ENCODE measurements around the gene GABRB3. TPM values are rescaled to one million over a fixed set of nuclear protein-coding genes. Genes with fewer than 3 reads are reported as not detected.

The GABRB3 gene
- total RNA-seq, 1 experiment from 2014 or later: 0.13 TPM

DNA sequence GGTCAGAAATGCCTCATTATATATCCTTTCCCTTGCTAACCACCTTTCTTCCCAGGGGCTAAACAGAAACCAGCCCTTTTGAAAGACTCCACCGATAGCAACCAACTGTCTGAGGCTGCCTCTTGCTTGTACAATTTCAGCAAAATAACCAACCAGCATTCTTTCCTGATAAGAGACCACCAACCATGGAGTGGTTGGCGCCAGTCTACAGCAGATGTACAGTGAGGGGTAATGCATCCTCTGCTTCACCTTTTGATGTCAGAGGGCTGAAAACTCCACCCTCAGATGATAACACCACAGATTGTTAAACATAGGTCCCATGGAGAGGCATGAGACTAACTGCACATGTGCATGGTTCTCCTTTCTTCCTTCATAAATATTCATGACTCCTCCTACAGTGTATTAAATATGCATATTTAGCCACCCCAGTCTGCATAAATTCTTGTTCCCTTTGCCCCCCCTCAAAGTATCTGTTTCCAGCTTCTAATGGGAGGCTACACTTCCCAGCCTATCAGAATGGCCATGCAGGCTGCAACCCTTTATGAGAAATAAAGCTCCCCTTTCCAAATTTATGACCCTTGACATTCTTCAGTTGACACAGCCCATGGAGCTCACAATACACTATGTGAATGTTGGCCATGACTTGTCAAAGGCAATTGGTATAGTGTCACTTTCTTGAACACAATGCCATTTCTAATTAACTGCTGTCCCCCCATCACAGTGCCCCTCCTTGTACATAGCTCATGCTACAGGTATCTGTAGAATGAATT is 48.3 kb downstream of the GABRB3 start:
- intact Hi-C loops (cut with micrococcal nuclease; ENCODE audit: unreplicated experiment): no loop called here
- TF ChIP-seq, protein P1, sequence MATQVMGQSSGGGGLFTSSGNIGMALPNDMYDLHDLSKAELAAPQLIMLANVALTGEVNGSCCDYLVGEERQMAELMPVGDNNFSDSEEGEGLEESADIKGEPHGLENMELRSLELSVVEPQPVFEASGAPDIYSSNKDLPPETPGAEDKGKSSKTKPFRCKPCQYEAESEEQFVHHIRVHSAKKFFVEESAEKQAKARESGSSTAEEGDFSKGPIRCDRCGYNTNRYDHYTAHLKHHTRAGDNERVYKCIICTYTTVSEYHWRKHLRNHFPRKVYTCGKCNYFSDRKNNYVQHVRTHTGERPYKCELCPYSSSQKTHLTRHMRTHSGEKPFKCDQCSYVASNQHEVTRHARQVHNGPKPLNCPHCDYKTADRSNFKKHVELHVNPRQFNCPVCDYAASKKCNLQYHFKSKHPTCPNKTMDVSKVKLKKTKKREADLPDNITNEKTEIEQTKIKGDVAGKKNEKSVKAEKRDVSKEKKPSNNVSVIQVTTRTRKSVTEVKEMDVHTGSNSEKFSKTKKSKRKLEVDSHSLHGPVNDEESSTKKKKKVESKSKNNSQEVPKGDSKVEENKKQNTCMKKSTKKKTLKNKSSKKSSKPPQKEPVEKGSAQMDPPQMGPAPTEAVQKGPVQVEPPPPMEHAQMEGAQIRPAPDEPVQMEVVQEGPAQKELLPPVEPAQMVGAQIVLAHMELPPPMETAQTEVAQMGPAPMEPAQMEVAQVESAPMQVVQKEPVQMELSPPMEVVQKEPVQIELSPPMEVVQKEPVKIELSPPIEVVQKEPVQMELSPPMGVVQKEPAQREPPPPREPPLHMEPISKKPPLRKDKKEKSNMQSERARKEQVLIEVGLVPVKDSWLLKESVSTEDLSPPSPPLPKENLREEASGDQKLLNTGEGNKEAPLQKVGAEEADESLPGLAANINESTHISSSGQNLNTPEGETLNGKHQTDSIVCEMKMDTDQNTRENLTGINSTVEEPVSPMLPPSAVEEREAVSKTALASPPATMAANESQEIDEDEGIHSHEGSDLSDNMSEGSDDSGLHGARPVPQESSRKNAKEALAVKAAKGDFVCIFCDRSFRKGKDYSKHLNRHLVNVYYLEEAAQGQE (IDR thresholded peaks at IDR 0.05; ENCODE audit: insufficient read depth in 1 of 2, low read depth in 2 of 2, low read length in 1 of 2): no peak
- TF ChIP-seq CTCF (IDR thresholded peaks at IDR 0.05): no peak
- no peak for TF ChIP-seq POLR2AphosphoS5 (IDR thresholded peaks at IDR 0.05; ENCODE audit: low read depth, low read length)
- no peak for TF ChIP-seq SIN3A (IDR thresholded peaks at IDR 0.05; ENCODE audit: borderline replicate concordance, insufficient read depth, low read depth, low read length)
- no peak for TF ChIP-seq TCF7L2 (IDR thresholded peaks at IDR 0.05; ENCODE audit: low read depth, low read length)
- no peaks in the 10 kb centered on the region for H3K9me3 ChIP-seq (ENCODE audit: control insufficient read depth, insufficient read depth, low read depth, low read length)
- H3K4me3 ChIP-seq (ENCODE audit: low read depth in 2 of 2, low read length in 2 of 2): no peak overlapping the region
- no TSS peak for BruUV-seq (replicated peaks)
- POLR2A ChIA-PET: no interaction called here
- H3K36me3 ChIP-seq (ENCODE audit: control insufficient read depth, insufficient read depth, low read length): no peaks in the 10 kb centered on the region
- no peak for DNase-seq (ENCODE audit: low read depth, low spot score)
- no peak overlapping the region for H3K27ac ChIP-seq (ENCODE audit: low read length)
- in situ Hi-C loops (cut with HindIII; ENCODE audit: low pct_unique_long_range_greater_than_20kb, low sequenced_read_pairs): no loop called here
- no peaks in the 10 kb centered on the region for H3K4me1 ChIP-seq (ENCODE audit: control insufficient read depth, insufficient read depth, low read length)
- no peaks in the 10 kb centered on the region for H3K27me3 ChIP-seq (ENCODE audit: control insufficient read depth, insufficient read depth, low read length)
- CTCF ChIA-PET: no interaction called here
- ATAC-seq: no peak

DNA sequence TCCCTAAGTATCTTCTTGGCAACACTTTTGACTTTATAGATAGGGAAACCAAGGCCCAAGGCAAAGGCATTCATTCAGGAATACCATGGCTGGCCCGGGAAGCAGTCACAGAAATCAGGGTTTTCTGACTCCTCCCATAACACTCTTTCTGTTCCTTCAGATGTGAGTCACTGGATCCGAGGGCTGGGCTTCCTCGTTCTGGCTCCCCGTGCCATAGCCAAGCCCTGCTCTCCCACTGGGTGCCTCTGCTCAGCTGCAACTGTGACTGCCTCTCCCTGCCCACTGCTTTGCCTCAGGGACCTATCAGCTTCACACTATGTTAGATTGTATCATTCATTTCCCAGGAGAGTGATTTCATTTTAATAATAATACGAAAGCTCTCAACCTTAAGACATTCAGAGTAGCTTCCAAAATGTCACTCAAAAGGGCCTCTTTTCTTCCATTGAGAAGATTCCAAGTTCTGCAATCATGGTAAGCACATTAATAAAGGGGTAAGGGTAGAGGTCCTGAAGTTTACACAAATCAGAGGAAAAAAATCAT is 50.2 kb downstream of the GABRB3 start:
- intact Hi-C loops (cut with micrococcal nuclease; ENCODE audit: unreplicated experiment) (no loop called here), in situ Hi-C loops (cut with HindIII; ENCODE audit: low pct_unique_long_range_greater_than_20kb, low sequenced_read_pairs) (no loop called here)
- Histone ChIP-seq H3K36me3 (ENCODE audit: control insufficient read depth, insufficient read depth, low read length) (no peaks in the 10 kb centered on the region), H3K27me3 (ENCODE audit: control insufficient read depth, insufficient read depth, low read length) (no peaks in the 10 kb centered on the region), H3K4me1 (ENCODE audit: control insufficient read depth, insufficient read depth, low read length) (no peaks in the 10 kb centered on the region), H3K4me3 (ENCODE audit: low read depth in 2 of 2, low read length in 2 of 2) (no peak overlapping the region), H3K27ac (ENCODE audit: low read length) (no peak overlapping the region), H3K9me3 (ENCODE audit: control insufficient read depth, insufficient read depth, low read depth, low read length) (no peaks in the 10 kb centered on the region)
- ChIA-PET POLR2A (no interaction called here), CTCF (no interaction called here)
- TF ChIP-seq SIN3A (IDR thresholded peaks at IDR 0.05; ENCODE audit: borderline replicate concordance, insufficient read depth, low read depth, low read length) (no peak), TCF7L2 (IDR thresholded peaks at IDR 0.05; ENCODE audit: low read depth, low read length) (no peak), POLR2AphosphoS5 (IDR thresholded peaks at IDR 0.05; ENCODE audit: low read depth, low read length) (no peak), CTCF (IDR thresholded peaks at IDR 0.05) (no peak)
- BruUV-seq (replicated peaks): no TSS peak
- DNase-seq (ENCODE audit: low read depth, low spot score) (no peak), ATAC-seq (no peak)

All from Panc1 (cell line).